T-cell (primary cell): Measurements from ENCODE around the gene MPRIP. TPM values are rescaled to one million over a fixed set of nuclear protein-coding genes. Genes with fewer than 3 reads are reported as not detected.
A peak's percentile ranks its signal among the peaks of the same experiment; 100 is the strongest.

Source experiments
- ATAC-seq, 4 experiments: fragments of 200-7000 bp in 3 of 4; fragments of 150-1000 bp in 1 of 4; cut with Tn5 transposase; replicated peaks in 1 of 4; 1 replicate in 3 of 4; 2 replicates in 1 of 4; pipeline ENCODE4 v1.10.0; 2021; ENCODE audit warnings: moderate library complexity in 3 of 4, mild to moderate bottlenecking in 2 of 4, moderate number of reproducible peaks in 1 of 4
- CTCF ChIA-PET, 2 donors: fragments of 300-600 bp; sonication (Branson Sonifier 250); formaldehyde crosslinking; loops; one replicate each; lab custom pipeline; 2022; ENCODE audit warnings: antibody characterized with exemption in 2 of 2; lab: Charles Lee
- POLR2A ChIA-PET, 2 donors: fragments of 300-600 bp; sonication (Branson Sonifier 250); formaldehyde crosslinking; loops; one replicate each; lab custom pipeline; 2022; ENCODE audit warnings: antibody characterized with exemption in 2 of 2; lab: Charles Lee
- DNase-seq, 35 experiments: peaks; one replicate each; pipeline versions ENCODE4 v3.0.0 to v3.0.0-alpha.2; 2013 to 2023
- H3K27ac ChIP-seq: one replicate; pipeline ENCODE4 v1.5.1; 2013; ENCODE audit warnings: low read length
- H3K27me3 ChIP-seq, 2 experiments: replicated peaks in 1 of 2; 1 replicate in 1 of 2; 2 replicates in 1 of 2; pipeline versions ENCODE4 v1.6.1 to v1.7.0; 2013; ENCODE audit warnings: low read length in 1 of 2, mixed read lengths in 1 of 2; ENCODE audit not compliant: control insufficient read depth in 2 of 2, insufficient read depth in 2 of 2; ENCODE audit errors: extremely low read depth in 1 of 2
- H3K36me3 ChIP-seq, 2 donors: 1 replicate in 1 of 2; 2 replicates in 1 of 2; pipeline versions ENCODE4 v1.6.1 to v1.7.0; 2013; ENCODE audit warnings: low read length in 1 of 2; ENCODE audit not compliant: control insufficient read depth in 2 of 2, insufficient read depth in 1 of 2; ENCODE audit errors: extremely low read depth in 1 of 2
- H3K4me1 ChIP-seq, 2 experiments: 1 replicate in 1 of 2; 2 replicates in 1 of 2; pipeline versions ENCODE4 v1.6.1 to v1.7.0; 2013; ENCODE audit warnings: low read length in 2 of 2, mixed read lengths in 1 of 2; ENCODE audit not compliant: insufficient read depth in 2 of 2, control insufficient read depth in 1 of 2; ENCODE audit errors: extremely low read depth in 1 of 2
- H3K4me3 ChIP-seq, 2 donors: 1 replicate in 1 of 2; 2 replicates in 1 of 2; pipeline versions ENCODE4 v1.5.1 to v1.7.0; 2013; ENCODE audit warnings: mild to moderate bottlenecking in 2 of 2, low read length in 1 of 2, moderate library complexity in 1 of 2; ENCODE audit not compliant: control insufficient read depth in 1 of 2; ENCODE audit errors: extremely low read depth in 1 of 2
- H3K9me3 ChIP-seq: 2 replicates; pipeline ENCODE4 v1.7.0; 2013
- H3K27ac Mint-ChIP-seq, 2 donors: one replicate each; pipeline ENCODE4 v1.8.0; 2020 to 2021; ENCODE audit warnings: mild to moderate bottlenecking in 2 of 2, mixed read lengths in 2 of 2
- H3K27me3 Mint-ChIP-seq, 2 donors: one replicate each; pipeline ENCODE4 v1.8.0; 2021 to 2022; ENCODE audit warnings: mixed read lengths in 2 of 2
- H3K36me3 Mint-ChIP-seq: one replicate; pipeline ENCODE4 v1.8.0; 2021; ENCODE audit warnings: mixed read lengths
- H3K4me1 Mint-ChIP-seq, 3 donors: one replicate each; pipeline ENCODE4 v1.8.0; 2020 to 2022; ENCODE audit warnings: mixed read lengths in 3 of 3, mild to moderate bottlenecking in 1 of 3
- H3K4me3 Mint-ChIP-seq, 3 donors: one replicate each; pipeline ENCODE4 v1.8.0; 2020 to 2022; ENCODE audit warnings: mild to moderate bottlenecking in 3 of 3, mixed read lengths in 3 of 3, moderate library complexity in 3 of 3
- H3K9me3 Mint-ChIP-seq, 3 donors: one replicate each; pipeline ENCODE4 v1.8.0; 2020 to 2022; ENCODE audit warnings: mixed read lengths in 3 of 3
- WGBS: methylation state at CpG from one replicate; pipeline ENCODE4 v1.1.5; 2013; ENCODE audit warnings: missing lambda C conversion rate; ENCODE audit not compliant: insufficient coverage; 5-methylcytosine and 5-hydroxymethylcytosine counted together
- total RNA-seq, 35 experiments: library from RNA in 6 of 35; stranded (reverse) in 6 of 35; fragments of 120-200 nt in 1 of 35; gene quantifications; one replicate each; pipeline versions ENCODE4 v1.2.1 to v1.2.4 and lab custom pipeline; 2013 to 2026

Gene MPRIP
- total RNA-seq, 5 donors from 2014 or later (not counting 1 experiment from before 2014, with no cell fraction given), result 189 to 266 (median 247) TPM

DNA sequence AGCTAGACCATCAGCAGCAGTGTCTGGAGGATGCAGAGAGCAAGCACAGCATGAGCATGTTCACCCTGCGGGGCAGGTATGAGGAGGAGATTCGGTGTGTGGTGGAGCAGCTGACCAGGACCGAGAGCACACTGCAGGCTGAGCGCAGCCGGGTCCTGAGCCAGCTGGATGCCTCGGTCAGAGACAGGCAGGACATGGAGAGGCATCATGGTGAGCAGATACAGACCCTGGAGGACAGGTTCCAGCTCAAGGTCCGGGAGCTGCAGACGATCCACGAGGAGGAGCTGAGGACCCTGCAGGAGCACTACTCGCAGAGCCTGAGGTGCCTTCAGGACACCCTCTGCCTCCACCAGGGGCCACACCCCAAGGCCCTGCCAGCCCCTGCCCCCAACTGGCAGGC, 125.1 kb downstream of the MPRIP start:
- ChIA-PET CTCF (no interaction called here), POLR2A (interaction anchor here in 1 of 2 donors (0.6 kb wide), 1 partner anchor 1075 kb away, joined by 4 read pairs; no protein-coding TSS in a partner anchor)
- Histone ChIP-seq H3K9me3 (no peaks in the 10 kb centered on the region), H3K36me3 (peaks cover 20 to 76% of the 10 kb centered on the region in 2 donors), H3K27me3 (no peaks in the 10 kb centered on the region), H3K27ac (no peak overlapping the region), H3K4me1 (peaks cover 0 to 31% of the 10 kb centered on the region in 2 experiments), H3K4me3 (no peak overlapping the region)
- 98% methylated on average over 10 of the region's 10 CpGs for WGBS
- no peak for ATAC-seq
- DNase-seq, result no peak
- no peak overlapping the region for H3K4me3 Mint-ChIP-seq
- H3K27me3 Mint-ChIP-seq, result no peaks in the 10 kb centered on the region
- peaks cover 56% of the 10 kb centered on the region for H3K36me3 Mint-ChIP-seq
- H3K27ac Mint-ChIP-seq, result peak overlapping the region; percentile 45 to 49
- H3K4me1 Mint-ChIP-seq, result peaks cover 42 to 46% (median 44%) of the 10 kb centered on the region in 3 donors
- no peaks in the 10 kb centered on the region for H3K9me3 Mint-ChIP-seq

- H3K27ac ChIP-seq, result no peak overlapping the region
- peak overlapping the region; percentile 68 to 82 for H3K27ac Mint-ChIP-seq
- 97% methylated on average over 9 of the region's 10 CpGs for WGBS
- peaks cover 0 to 38% of the 10 kb centered on the region in 2 experiments for H3K4me1 ChIP-seq
- no peak for ATAC-seq
- H3K9me3 ChIP-seq, result no peaks in the 10 kb centered on the region
- no peaks in the 10 kb centered on the region for H3K9me3 Mint-ChIP-seq
- no peak for DNase-seq
- H3K4me1 Mint-ChIP-seq, result peaks cover 48 to 53% (median 50%) of the 10 kb centered on the region in 3 donors
- ChIA-PET POLR2A (no interaction called here), CTCF (no interaction called here)
- no peak overlapping the region for H3K4me3 Mint-ChIP-seq
- H3K36me3 Mint-ChIP-seq, result peaks cover 59% of the 10 kb centered on the region
- H3K27me3 ChIP-seq, result no peaks in the 10 kb centered on the region
- H3K4me3 ChIP-seq, result no peak overlapping the region
- peaks cover 24 to 76% of the 10 kb centered on the region in 2 donors for H3K36me3 ChIP-seq
- no peaks in the 10 kb centered on the region for H3K27me3 Mint-ChIP-seq
These were observed 125.7 kb downstream of the MPRIP start for GRCh38 chr17:17167986-17168385.

- Mint-ChIP-seq H3K36me3 (peaks cover 57% of the 10 kb centered on the region), H3K4me1 (peaks cover 49 to 55% (median 55%) of the 10 kb centered on the region in 3 donors), H3K9me3 (no peaks in the 10 kb centered on the region), H3K27me3 (no peaks in the 10 kb centered on the region), H3K4me3 (no peak overlapping the region), H3K27ac (peak overlapping the region; percentile 68 to 82)
- no peak for ATAC-seq
- CTCF ChIA-PET, result interaction anchor here in 1 of 2 donors (0.6 kb wide), 1 partner anchor 25 kb away, joined by 4 read pairs; no protein-coding TSS in a partner anchor
- POLR2A ChIA-PET, result no interaction called here
- no CpG with 5 or more reads among the region's 5 CpGs for WGBS
- Histone ChIP-seq H3K4me1 (peaks cover 0 to 42% of the 10 kb centered on the region in 2 experiments), H3K27me3 (no peaks in the 10 kb centered on the region), H3K4me3 (no peak overlapping the region), H3K27ac (no peak overlapping the region), H3K36me3 (peaks cover 24 to 76% of the 10 kb centered on the region in 2 donors), H3K9me3 (no peaks in the 10 kb centered on the region)
- no peak for DNase-seq
These were observed 126.1 kb downstream of the MPRIP start for GRCh38 chr17:17168401-17168800.

- ChIA-PET POLR2A (no interaction called here), CTCF (no interaction called here)
- 96% methylated on average over 3 of the region's 4 CpGs for WGBS
- Mint-ChIP-seq H3K27me3 (no peaks in the 10 kb centered on the region), H3K36me3 (peaks cover 61% of the 10 kb centered on the region), H3K27ac (peak overlapping the region; percentile 68 to 82), H3K4me1 (peaks cover 49 to 63% (median 61%) of the 10 kb centered on the region in 3 donors), H3K9me3 (no peaks in the 10 kb centered on the region), H3K4me3 (no peak overlapping the region)
- Histone ChIP-seq H3K36me3 (peaks cover 24 to 79% of the 10 kb centered on the region in 2 donors), H3K4me3 (no peak overlapping the region), H3K9me3 (no peaks in the 10 kb centered on the region), H3K27me3 (no peaks in the 10 kb centered on the region), H3K27ac (no peak overlapping the region), H3K4me1 (peaks cover 0 to 51% of the 10 kb centered on the region in 2 experiments)
- DNase-seq (no peak), ATAC-seq (no peak)
These were observed 127.1 kb downstream of the MPRIP start for GRCh38 chr17:17169396-17169795.

DNA sequence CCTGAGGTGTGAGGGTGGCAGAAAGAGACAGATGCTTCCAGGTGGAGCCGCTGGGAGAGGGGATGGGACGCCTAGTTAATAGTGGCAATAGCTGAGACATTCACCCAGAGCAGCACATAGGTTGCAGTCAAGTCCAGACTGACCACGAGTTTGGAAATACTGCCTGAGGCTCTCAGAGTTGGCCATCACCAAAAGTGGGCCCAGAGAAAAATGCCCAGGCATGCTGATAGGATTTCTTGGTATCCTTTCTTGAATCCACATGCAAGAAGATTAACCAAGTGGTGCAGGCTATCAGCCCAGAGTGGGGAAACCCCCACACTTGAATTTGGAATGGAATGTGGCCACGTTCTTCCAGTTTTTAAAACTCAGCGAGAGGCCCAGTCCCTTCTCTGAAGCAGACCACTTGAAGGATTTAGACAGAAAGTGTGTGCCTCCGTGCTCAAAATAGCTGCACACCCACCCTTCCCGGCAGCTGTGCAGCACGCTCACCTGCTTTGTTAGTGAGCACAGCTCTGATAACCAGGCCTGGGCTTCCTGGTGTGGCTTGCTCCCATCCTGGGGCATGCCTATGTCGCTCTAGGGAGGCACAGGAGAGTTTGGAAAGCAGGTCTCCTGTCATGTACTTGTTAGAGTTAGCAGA, 128.2 kb downstream of the MPRIP start:
- H3K27ac Mint-ChIP-seq, result peak overlapping the region; percentile 89 to 98
- no peak for DNase-seq
- ChIA-PET CTCF (no interaction called here), POLR2A (interaction anchor here in 1 of 2 donors (0.6 kb wide), 1 partner anchor 75 kb away, joined by 3 read pairs; no protein-coding TSS in a partner anchor)
- peaks cover 49 to 73% (median 70%) of the 10 kb centered on the region in 3 donors for H3K4me1 Mint-ChIP-seq
- peak overlapping the region; percentile 28 for H3K27ac ChIP-seq
- H3K4me1 ChIP-seq, result peaks cover 5 to 62% of the 10 kb centered on the region in 2 experiments
- H3K9me3 ChIP-seq, result no peaks in the 10 kb centered on the region
- H3K36me3 Mint-ChIP-seq, result peaks cover 50% of the 10 kb centered on the region
- no peaks in the 10 kb centered on the region for H3K9me3 Mint-ChIP-seq
- no peak overlapping the region for H3K4me3 ChIP-seq
- H3K27me3 ChIP-seq, result no peaks in the 10 kb centered on the region
- peak in 1 of 4 experiments; percentile 31 for ATAC-seq
- H3K36me3 ChIP-seq, result peaks cover 16 to 78% of the 10 kb centered on the region in 2 donors
- 86% methylated on average over 8 of the region's 9 CpGs for WGBS
- H3K4me3 Mint-ChIP-seq, result no peak overlapping the region
- no peaks in the 10 kb centered on the region for H3K27me3 Mint-ChIP-seq

GRCh38 chr17:17171186-17171585, 128.9 kb downstream of the MPRIP start:
- H3K27ac Mint-ChIP-seq, result peak overlapping the region; percentile 89 to 98
- ChIA-PET POLR2A (no interaction called here), CTCF (no interaction called here)
- H3K9me3 Mint-ChIP-seq, result no peaks in the 10 kb centered on the region
- H3K4me1 ChIP-seq, result peaks cover 7 to 69% of the 10 kb centered on the region in 2 experiments
- no peaks in the 10 kb centered on the region for H3K9me3 ChIP-seq
- no peak overlapping the region for H3K4me3 ChIP-seq
- whole genome bisulfite sequencing, result 88% methylated on average over 5 of the region's 7 CpGs
- peaks cover 49% of the 10 kb centered on the region for H3K36me3 Mint-ChIP-seq
- H3K4me3 Mint-ChIP-seq, result peak overlapping the region in 1 of 3 donors; percentile 42
- peak overlapping the region; percentile 28 for H3K27ac ChIP-seq
- no peaks in the 10 kb centered on the region for H3K27me3 Mint-ChIP-seq
- no peaks in the 10 kb centered on the region for H3K27me3 ChIP-seq
- DNase-seq (no peak), ATAC-seq (no peak)
- H3K4me1 Mint-ChIP-seq, result peaks cover 54 to 80% (median 77%) of the 10 kb centered on the region in 3 donors
- peaks cover 13 to 78% of the 10 kb centered on the region in 2 donors for H3K36me3 ChIP-seq
